Central memory CD4-positive, alpha-beta T cell (primary cell): Measurements from ENCODE around the gene LRRIQ1.
"Not testable (repeated sequence)": the region's sequence is repeated elsewhere in the genome, so short reads cannot be mapped to it uniquely, and the experiment has no call there.

Experiments used
- DNase-seq: peaks from one replicate; pipeline ENCODE4 v3.0.0; 2022

The LRRIQ1 gene

GRCh38 chr12:85065837-85066482 is 29.8 kb downstream of the LRRIQ1 start:
- no peak for DNase-seq

- no peak for DNase-seq
Measured at GRCh38 chr12:85072826-85073225, 36.7 kb downstream of the LRRIQ1 start.

GRCh38 chr12:85076688-85077430 is 40.7 kb downstream of the LRRIQ1 start:
- no peak for DNase-seq

- no peak for DNase-seq
Measured at GRCh38 chr12:85085066-85085465, 48.9 kb downstream of the LRRIQ1 start.

- DNase-seq, result no peak
Measured at GRCh38 chr12:85089792-85090191, 53.6 kb downstream of the LRRIQ1 start.

GRCh38 chr12:85092814-85093370 is 56.7 kb downstream of the LRRIQ1 start:
- no peak for DNase-seq

GRCh38 chr12:85095501-85095900 is 59.4 kb downstream of the LRRIQ1 start:
- no peak for DNase-seq

- DNase-seq, result no peak
Measured at GRCh38 chr12:85130646-85131045, 94.5 kb downstream of the LRRIQ1 start.

GRCh38 chr12:85138833-85139232 is 102.7 kb downstream of the LRRIQ1 start:
- no peak for DNase-seq

- DNase-seq, result no peak
Measured at GRCh38 chr12:85147331-85147730, 111.2 kb downstream of the LRRIQ1 start.

- no peak for DNase-seq
Measured at GRCh38 chr12:85152311-85152729, 116.2 kb downstream of the LRRIQ1 start.

- DNase-seq, result no peak
Measured at GRCh38 chr12:85155791-85156190, 119.6 kb downstream of the LRRIQ1 start.

- DNase-seq, result no peak
Measured at GRCh38 chr12:85156569-85156968, 120.4 kb downstream of the LRRIQ1 start.

- no peak for DNase-seq
Measured at GRCh38 chr12:85157035-85157603, 121.0 kb downstream of the LRRIQ1 start.

GRCh38 chr12:85163752-85164321 is 127.7 kb downstream of the LRRIQ1 start:
- no peak for DNase-seq

GRCh38 chr12:85179680-85180270 is 143.6 kb downstream of the LRRIQ1 start:
- DNase-seq, result no peak

- DNase-seq, result no peak
Measured at GRCh38 chr12:85182699-85183098, 146.5 kb downstream of the LRRIQ1 start.

- no peak for DNase-seq
Measured at GRCh38 chr12:85183855-85184254, 147.7 kb downstream of the LRRIQ1 start.

GRCh38 chr12:85186236-85186635 is 150.1 kb downstream of the LRRIQ1 start:
- DNase-seq, result no peak

GRCh38 chr12:85188619-85189018 is 152.5 kb downstream of the LRRIQ1 start:
- DNase-seq, result no peak

- no peak for DNase-seq
Measured at GRCh38 chr12:85190728-85191127, 154.6 kb downstream of the LRRIQ1 start.

GRCh38 chr12:85203809-85204208 is 167.7 kb downstream of the LRRIQ1 start:
- DNase-seq, result not testable (repeated sequence)

- no peak for DNase-seq
Measured at GRCh38 chr12:85206543-85206942, 170.4 kb downstream of the LRRIQ1 start.
